ENCODE measurements around the gene IDH2. TPM values are rescaled to one million over a fixed set of nuclear protein-coding genes. Genes with fewer than 3 reads are reported as not detected.
A peak's percentile ranks its signal among the peaks of the same experiment; 100 is the strongest.

Gene IDH2
- total RNA-seq, 1 donor from 2014 or later, result 93.1 TPM

DNA sequence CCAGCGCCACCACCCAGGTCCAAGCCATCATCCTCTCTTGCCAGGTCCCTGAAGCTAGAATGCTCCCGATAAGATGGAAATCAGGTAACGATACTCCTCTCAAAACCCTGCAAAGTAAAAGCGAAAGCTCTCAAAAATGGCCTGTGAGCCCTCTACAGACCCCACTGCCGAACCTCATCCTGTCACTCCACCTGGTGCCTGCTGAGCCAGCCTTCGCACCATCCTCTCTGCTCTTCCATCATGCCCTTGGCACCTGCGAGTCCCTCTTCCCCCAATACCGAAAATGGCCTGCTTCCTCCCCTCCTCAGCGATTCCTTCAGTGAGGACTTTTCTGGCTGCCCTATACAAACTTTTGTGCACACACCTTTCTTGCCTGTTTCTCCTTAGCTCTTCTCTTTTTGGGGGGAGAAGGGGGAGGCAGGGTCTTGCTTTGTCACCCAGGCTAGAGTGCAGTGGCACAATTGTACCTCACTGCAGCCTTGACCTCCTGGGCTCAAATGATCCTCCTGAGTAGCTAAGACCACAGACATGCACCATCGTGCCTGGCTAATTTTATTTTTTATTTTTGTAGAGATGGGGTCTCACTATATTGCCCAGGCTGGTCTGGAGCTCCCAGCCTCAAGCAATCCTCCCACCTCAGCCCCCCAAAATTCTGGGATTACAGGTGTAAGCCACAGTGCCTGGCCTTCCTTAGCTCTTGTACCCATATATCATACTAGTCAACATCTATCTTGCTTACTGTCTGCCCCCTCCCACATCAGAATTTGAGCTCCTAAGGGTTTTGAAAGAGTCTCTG lies 3.0 kb downstream of the IDH2 start:
- no peak overlapping the region for H3K27ac Mint-ChIP-seq

DNA sequence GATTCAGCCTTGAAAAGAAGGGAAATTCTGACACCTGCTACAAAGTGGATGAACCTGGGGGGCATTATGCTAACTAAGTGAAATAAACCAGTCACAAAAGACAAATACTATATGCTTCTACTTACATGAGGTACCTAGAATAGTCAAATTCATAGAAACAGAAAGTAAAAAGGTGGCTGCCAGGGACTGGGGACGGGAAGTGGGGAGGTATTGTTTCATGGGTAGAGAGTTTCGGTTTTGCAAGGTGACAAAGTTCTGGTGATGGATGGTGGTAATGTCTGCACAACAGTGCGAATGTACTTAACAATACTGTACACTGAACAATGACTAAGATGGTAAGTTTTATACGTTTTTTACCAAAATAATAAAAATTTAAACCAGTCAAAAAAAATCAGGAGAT lies 4.8 kb downstream of the IDH2 start:
- no peak for TF ChIP-seq EZH2 (IDR thresholded peaks at IDR 0.05)
- TF ChIP-seq EZH2phosphoT487 (IDR thresholded peaks at IDR 0.05), result no peak
- TF ChIP-seq, protein P1, sequence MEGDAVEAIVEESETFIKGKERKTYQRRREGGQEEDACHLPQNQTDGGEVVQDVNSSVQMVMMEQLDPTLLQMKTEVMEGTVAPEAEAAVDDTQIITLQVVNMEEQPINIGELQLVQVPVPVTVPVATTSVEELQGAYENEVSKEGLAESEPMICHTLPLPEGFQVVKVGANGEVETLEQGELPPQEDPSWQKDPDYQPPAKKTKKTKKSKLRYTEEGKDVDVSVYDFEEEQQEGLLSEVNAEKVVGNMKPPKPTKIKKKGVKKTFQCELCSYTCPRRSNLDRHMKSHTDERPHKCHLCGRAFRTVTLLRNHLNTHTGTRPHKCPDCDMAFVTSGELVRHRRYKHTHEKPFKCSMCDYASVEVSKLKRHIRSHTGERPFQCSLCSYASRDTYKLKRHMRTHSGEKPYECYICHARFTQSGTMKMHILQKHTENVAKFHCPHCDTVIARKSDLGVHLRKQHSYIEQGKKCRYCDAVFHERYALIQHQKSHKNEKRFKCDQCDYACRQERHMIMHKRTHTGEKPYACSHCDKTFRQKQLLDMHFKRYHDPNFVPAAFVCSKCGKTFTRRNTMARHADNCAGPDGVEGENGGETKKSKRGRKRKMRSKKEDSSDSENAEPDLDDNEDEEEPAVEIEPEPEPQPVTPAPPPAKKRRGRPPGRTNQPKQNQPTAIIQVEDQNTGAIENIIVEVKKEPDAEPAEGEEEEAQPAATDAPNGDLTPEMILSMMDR (IDR thresholded peaks at IDR 0.05), result no peak
- Histone ChIP-seq H3K79me2 (ENCODE audit: low read depth) (peaks cover 86% of the 10 kb centered on the region), H3K9ac (no peak overlapping the region), H3K27ac (no peak overlapping the region), H3K4me2 (no peak overlapping the region), H3K4me3 (no peak overlapping the region), H4K20me1 (ENCODE audit: low read depth) (peaks cover 70% of the 10 kb centered on the region), H3F3A (ENCODE audit: low read depth) (peaks cover under 1% of the 10 kb centered on the region), H3K27me3 (no peaks in the 10 kb centered on the region), H3K4me1 (peaks cover 11% of the 10 kb centered on the region), H3K36me3 (no peaks in the 10 kb centered on the region), H2AFZ (replicated peaks) (no peak overlapping the region), H3K9me3 (ENCODE audit: low read depth) (no peaks in the 10 kb centered on the region)
- Mint-ChIP-seq H3K4me1 (peaks cover 42% of the 10 kb centered on the region), H3K9me3 (no peaks in the 10 kb centered on the region), H3K36me3 (peaks cover 18% of the 10 kb centered on the region), H3K27me3 (ENCODE audit: insufficient read depth, low read depth) (peaks cover 6% of the 10 kb centered on the region), H3K27ac (no peak overlapping the region), H3K4me3 (no peak overlapping the region)
- no peak for DNase-seq (ENCODE audit: low spot score)

More for the DNA sequence above, 3.0 kb downstream of the IDH2 start:
- no peak overlapping the region for H3K9ac ChIP-seq
- no peaks in the 10 kb centered on the region for H3K9me3 Mint-ChIP-seq
- DNase-seq (ENCODE audit: low spot score), result no peak
- TF ChIP-seq EZH2phosphoT487 (IDR thresholded peaks at IDR 0.05) (no peak), EZH2 (IDR thresholded peaks at IDR 0.05) (no peak)
- TF ChIP-seq, protein P1 (IDR thresholded peaks at IDR 0.05), result no peak
- peak overlapping the region; percentile 90 for H3K4me3 Mint-ChIP-seq
- H3K4me1 ChIP-seq, result peaks cover 11% of the 10 kb centered on the region
- peaks cover 62% of the 10 kb centered on the region for H4K20me1 ChIP-seq (ENCODE audit: low read depth)
- H3F3A ChIP-seq (ENCODE audit: low read depth), result peaks cover 10% of the 10 kb centered on the region
- no peaks in the 10 kb centered on the region for H3K36me3 ChIP-seq
- peaks cover 22% of the 10 kb centered on the region for H3K27me3 Mint-ChIP-seq (ENCODE audit: insufficient read depth, low read depth)
- peaks cover 47% of the 10 kb centered on the region for H3K4me1 Mint-ChIP-seq
- peaks cover 70% of the 10 kb centered on the region for H3K79me2 ChIP-seq (ENCODE audit: low read depth)
- no peak overlapping the region for H3K27ac ChIP-seq
- no peak overlapping the region for H3K4me3 ChIP-seq
- peaks cover 14% of the 10 kb centered on the region for H3K27me3 ChIP-seq
- H3K9me3 ChIP-seq (ENCODE audit: low read depth), result no peaks in the 10 kb centered on the region
- H2AFZ ChIP-seq (replicated peaks), result no peak overlapping the region
- H3K4me2 ChIP-seq, result no peak overlapping the region
- H3K36me3 Mint-ChIP-seq, result peaks cover 10% of the 10 kb centered on the region

DNA sequence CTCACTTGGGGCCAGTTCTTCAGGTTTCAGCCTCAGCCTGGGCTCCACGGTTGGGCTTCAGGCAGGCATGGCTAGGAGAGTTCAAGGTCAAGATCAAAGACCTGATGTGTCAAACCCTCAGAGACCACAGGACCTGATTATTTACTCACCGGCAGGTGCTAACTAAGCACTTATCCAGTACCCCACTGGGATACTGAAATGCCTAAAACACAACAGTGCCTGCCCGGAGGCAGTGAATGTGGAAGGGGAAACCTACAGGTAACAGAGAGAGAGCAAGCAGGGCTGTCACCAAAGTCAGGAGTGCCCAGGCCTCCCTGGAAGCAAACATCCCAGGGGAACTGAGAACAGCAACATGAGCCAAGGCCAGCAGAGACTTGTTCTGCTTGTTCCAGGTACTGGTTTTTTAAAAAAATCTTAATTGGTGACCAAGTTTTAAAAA lies 6.7 kb downstream of the IDH2 start:
- Histone ChIP-seq H3K27ac (no peak overlapping the region), H3K4me3 (no peak overlapping the region), H3K4me2 (no peak overlapping the region), H3K36me3 (no peaks in the 10 kb centered on the region), H3K9me3 (ENCODE audit: low read depth) (no peaks in the 10 kb centered on the region), H3F3A (ENCODE audit: low read depth) (no peaks in the 10 kb centered on the region), H3K4me1 (peaks cover 6% of the 10 kb centered on the region), H3K79me2 (ENCODE audit: low read depth) (peaks cover 76% of the 10 kb centered on the region), H4K20me1 (ENCODE audit: low read depth) (peaks cover 64% of the 10 kb centered on the region), H3K9ac (no peak overlapping the region), H2AFZ (replicated peaks) (no peak overlapping the region), H3K27me3 (no peaks in the 10 kb centered on the region)
- no peak overlapping the region for H3K4me3 Mint-ChIP-seq
- no peak overlapping the region for H3K27ac Mint-ChIP-seq
- no peak for DNase-seq (ENCODE audit: low spot score)
- TF ChIP-seq EZH2phosphoT487 (IDR thresholded peaks at IDR 0.05), result no peak
- peaks cover 27% of the 10 kb centered on the region for H3K36me3 Mint-ChIP-seq
- peaks cover 32% of the 10 kb centered on the region for H3K4me1 Mint-ChIP-seq
- peaks cover 7% of the 10 kb centered on the region for H3K27me3 Mint-ChIP-seq (ENCODE audit: insufficient read depth, low read depth)
- no peaks in the 10 kb centered on the region for H3K9me3 Mint-ChIP-seq

All from neural progenitor cell (in vitro differentiated cells).